Activated CD8-positive, alpha-beta T cell treated with anti-CD3 and anti-CD28 coated beads for 36 hours (primary cell): ENCODE results near the gene GREB1L. TPM values are rescaled to one million over a fixed set of nuclear protein-coding genes. Genes with fewer than 3 reads are reported as not detected.

Experiments
- ATAC-seq: fragments of 200-7000 bp; cut with Tn5 transposase; one replicate; pipeline ENCODE4 v1.10.0; 2021; ENCODE audit warnings: mild to moderate bottlenecking, moderate library complexity
- CTCF ChIA-PET: fragments of 350-600 bp; sonication (Branson Sonifier 250); formaldehyde crosslinking; loops from one replicate; lab custom pipeline; 2021; ENCODE audit warnings: antibody characterized with exemption; lab: Charles Lee
- POLR2A ChIA-PET: fragments of 350-600 bp; sonication (Branson Sonifier 250); formaldehyde crosslinking; loops from one replicate; lab custom pipeline; 2021; ENCODE audit warnings: antibody characterized with exemption; lab: Charles Lee
- DNase-seq: peaks from one replicate; pipeline ENCODE4 v3.0.0-alpha.2; 2020
- H3K27ac Mint-ChIP-seq: one replicate; pipeline ENCODE4 v1.8.0; 2021; ENCODE audit warnings: mild to moderate bottlenecking, mixed read lengths
- H3K27me3 Mint-ChIP-seq: one replicate; pipeline ENCODE4 v1.8.0; 2021; ENCODE audit warnings: mixed read lengths
- H3K36me3 Mint-ChIP-seq: one replicate; pipeline ENCODE4 v1.8.0; 2021; ENCODE audit warnings: low read depth, mixed read lengths
- H3K4me1 Mint-ChIP-seq: one replicate; pipeline ENCODE4 v1.8.0; 2021; ENCODE audit warnings: low read depth, mixed read lengths
- H3K4me3 Mint-ChIP-seq: one replicate; pipeline ENCODE4 v1.8.0; 2021; ENCODE audit warnings: mild to moderate bottlenecking, moderate library complexity, mixed read lengths
- H3K9me3 Mint-ChIP-seq: one replicate; pipeline ENCODE4 v1.8.0; 2021; ENCODE audit warnings: mixed read lengths
- CTCF ChIP-seq: fragments of 200-600 bp; IDR thresholded peaks from one replicate; pipeline ENCODE4 v1.8.0; 2022; ENCODE audit warnings: antibody characterized with exemption, mild to moderate bottlenecking
- intact Hi-C: fragments of 100-400 bp; cut with micrococcal nuclease; formaldehyde crosslinking; loops from one replicate; pipeline ENCODE4 v1.10.0; 2022
- total RNA-seq, 2 experiments: library from RNA; stranded (reverse); gene quantifications; one replicate each; pipeline ENCODE4 v1.2.3, GENCODE V29; 2021

GREB1L gene
- total RNA-seq, 2 experiments from 2014 or later: not detected

GRCh38 chr18:21486905-21487437 is 244.9 kb downstream of the GREB1L start:
- DNase-seq (no peak), ATAC-seq (no peak)
- no peak overlapping the region for H3K27ac Mint-ChIP-seq
- no peak overlapping the region for H3K4me3 Mint-ChIP-seq
- H3K4me1 Mint-ChIP-seq: peaks cover 1% of the 10 kb centered on the region
- POLR2A ChIA-PET: no interaction called here
- no peaks in the 10 kb centered on the region for H3K9me3 Mint-ChIP-seq
- CTCF ChIA-PET: interaction anchor here (1.3 to 2.0 kb wide), 3 partner anchors 10 to 469 kb away, joined by 4 to 9 read pairs (median 4); partner anchors contain the start of gene ESCO1
- H3K27me3 Mint-ChIP-seq: no peaks in the 10 kb centered on the region
- TF ChIP-seq CTCF: no peak
- intact Hi-C loops: loop anchor here (5.0 to 10.0 kb wide), 3 partner anchors 72 to 470 kb away; no protein-coding TSS in a partner anchor
- no peaks in the 10 kb centered on the region for H3K36me3 Mint-ChIP-seq

DNA sequence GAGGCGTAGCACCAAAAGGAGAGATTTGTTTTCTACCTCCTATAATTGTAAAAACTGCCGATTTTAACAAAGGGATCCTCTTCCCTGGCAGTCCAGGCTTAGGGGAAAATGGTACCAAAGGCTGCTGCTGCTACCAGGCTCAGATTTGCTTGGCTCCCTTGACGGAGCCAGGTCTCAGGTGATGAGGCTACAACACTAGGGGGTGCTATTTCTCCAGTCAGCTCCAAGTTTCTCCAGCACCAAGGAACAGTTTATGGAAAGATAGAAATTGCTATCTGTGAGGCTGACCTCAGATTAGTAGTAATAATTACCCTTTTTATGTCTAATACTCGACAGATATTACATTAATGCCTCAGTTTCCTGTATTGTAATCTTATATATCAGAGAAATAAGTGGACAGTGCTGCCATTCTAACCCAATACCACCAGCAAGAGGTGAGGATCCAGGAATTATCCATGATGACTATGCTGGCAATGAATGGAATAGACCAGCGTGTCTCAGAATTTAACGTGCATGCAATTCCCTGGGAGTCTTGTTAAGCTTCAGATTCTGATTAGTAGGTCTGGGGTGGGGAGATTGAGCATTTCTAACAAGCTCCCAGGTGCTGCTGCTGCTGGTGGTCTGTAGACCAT is 247.2 kb downstream of the GREB1L start:
- Mint-ChIP-seq H3K4me1 (peaks cover 1% of the 10 kb centered on the region), H3K27ac (no peak overlapping the region), H3K27me3 (no peaks in the 10 kb centered on the region), H3K4me3 (no peak overlapping the region), H3K36me3 (no peaks in the 10 kb centered on the region), H3K9me3 (no peaks in the 10 kb centered on the region)
- TF ChIP-seq CTCF: peak; percentile 90
- peak; percentile 46 for DNase-seq
- ChIA-PET CTCF (interaction anchor here (0.7 to 1.9 kb wide), 18 partner anchors 11 to 426 kb away, joined by 3 to 6 read pairs (median 3); partner anchors contain the start of gene SNRPD1), POLR2A (no interaction called here)
- peak; percentile 37 for ATAC-seq
- intact Hi-C loops: loop anchor here (5.0 to 10.0 kb wide), 3 partner anchors 74 to 468 kb away; no protein-coding TSS in a partner anchor

GRCh38 chr18:21489919-21490495 is 248.0 kb downstream of the GREB1L start:
- no peak overlapping the region for H3K27ac Mint-ChIP-seq
- POLR2A ChIA-PET: no interaction called here
- no peak for TF ChIP-seq CTCF

GRCh38 chr18:21490748-21491147 is 248.7 kb downstream of the GREB1L start:
- H3K27me3 Mint-ChIP-seq: no peaks in the 10 kb centered on the region
- no peaks in the 10 kb centered on the region for H3K4me1 Mint-ChIP-seq
- H3K27ac Mint-ChIP-seq: no peak overlapping the region
- ATAC-seq (no peak), DNase-seq (no peak)
- no peak for TF ChIP-seq CTCF
- no peaks in the 10 kb centered on the region for H3K9me3 Mint-ChIP-seq
- H3K36me3 Mint-ChIP-seq: no peaks in the 10 kb centered on the region
- intact Hi-C loops: no loop called here
- POLR2A ChIA-PET: no interaction called here
- no peak overlapping the region for H3K4me3 Mint-ChIP-seq
- CTCF ChIA-PET: interaction anchor here (1.5 kb wide), 1 partner anchor 34 kb away, joined by 3 read pairs; no protein-coding TSS in a partner anchor

More at GRCh38 chr18:21489919-21490495, 248.0 kb downstream of the GREB1L start:
- Mint-ChIP-seq H3K4me3 (no peak overlapping the region), H3K4me1 (peaks cover 1% of the 10 kb centered on the region), H3K36me3 (no peaks in the 10 kb centered on the region), H3K27me3 (no peaks in the 10 kb centered on the region), H3K9me3 (no peaks in the 10 kb centered on the region)
- CTCF ChIA-PET: interaction anchor here (0.7 to 1.9 kb wide), 11 partner anchors 11 to 425 kb away, joined by 3 to 6 read pairs (median 3); partner anchors contain the start of gene SNRPD1
- intact Hi-C loops: loop anchor here (5.0 to 10.0 kb wide), 3 partner anchors 75 to 467 kb away; no protein-coding TSS in a partner anchor
- DNase-seq (no peak), ATAC-seq (no peak)
